Hippocampal formation (tissue), 2 donors: ENCODE results near the gene KIF26B.

Source experiments
- DNase-seq, 2 donors: peaks; one replicate each; lab custom pipeline; 2025; lab: John Stamatoyannopoulos, UW

KIF26B gene

GRCh38 chr1:245503548-245503947 lies 348.8 kb downstream of the KIF26B start:
- DNase-seq = no peak

- no peak for DNase-seq
Measured at GRCh38 chr1:245510144-245510543, 355.4 kb downstream of the KIF26B start.

GRCh38 chr1:245512181-245512888 lies 357.6 kb downstream of the KIF26B start:
- no peak for DNase-seq

DNA sequence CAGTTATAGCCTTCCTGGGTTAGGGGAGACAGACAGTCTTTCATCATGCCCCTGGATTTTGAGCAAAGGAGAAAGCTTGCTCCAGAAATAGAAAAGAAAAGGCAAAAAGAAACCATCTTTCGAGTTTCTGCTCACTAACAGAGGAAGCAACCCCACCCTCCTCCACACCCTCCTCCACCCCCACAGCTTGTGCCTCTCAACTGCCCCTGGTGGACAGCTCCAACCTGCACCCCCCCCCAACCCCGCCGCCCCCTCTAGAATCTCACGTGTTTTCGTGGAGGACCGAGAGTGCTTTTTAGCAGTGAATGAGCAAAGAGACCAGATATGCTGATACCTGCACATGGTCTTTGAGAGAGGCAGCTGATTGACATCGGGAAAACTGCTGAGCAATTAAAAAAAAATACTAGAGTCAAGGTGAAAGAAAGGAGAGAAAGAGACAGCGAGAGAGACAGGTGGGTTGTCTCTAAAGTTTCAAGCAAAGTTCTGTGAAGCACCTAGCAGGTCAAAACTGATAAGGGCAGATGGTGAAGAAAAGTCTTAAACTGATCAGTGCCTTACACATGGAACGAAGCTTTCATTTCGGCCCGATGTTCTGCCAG lies 358.3 kb downstream of the KIF26B start:
- DNase-seq = peak in 1 of 2 donors; percentile 12

- no peak for DNase-seq
Measured at GRCh38 chr1:245516284-245516759, 361.5 kb downstream of the KIF26B start.

DNA sequence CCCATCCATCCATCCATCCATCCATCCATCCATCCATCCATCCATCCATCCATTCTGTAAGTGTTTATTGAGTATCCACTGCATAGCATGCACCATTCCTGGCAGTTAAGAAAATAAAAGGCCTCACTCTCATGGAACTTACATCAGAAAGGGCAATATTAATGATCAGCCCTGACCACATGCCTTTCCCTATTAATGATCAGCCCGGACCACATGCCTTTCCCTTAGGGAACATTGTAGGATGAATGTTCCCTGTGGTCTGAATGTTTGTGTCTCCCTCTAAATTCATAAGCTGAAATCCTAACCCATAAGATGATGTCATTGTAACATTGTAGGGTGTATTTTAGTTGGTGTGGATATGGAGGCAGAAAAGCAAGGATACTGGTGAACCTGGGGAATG lies 365.8 kb downstream of the KIF26B start:
- DNase-seq = no peak

DNA sequence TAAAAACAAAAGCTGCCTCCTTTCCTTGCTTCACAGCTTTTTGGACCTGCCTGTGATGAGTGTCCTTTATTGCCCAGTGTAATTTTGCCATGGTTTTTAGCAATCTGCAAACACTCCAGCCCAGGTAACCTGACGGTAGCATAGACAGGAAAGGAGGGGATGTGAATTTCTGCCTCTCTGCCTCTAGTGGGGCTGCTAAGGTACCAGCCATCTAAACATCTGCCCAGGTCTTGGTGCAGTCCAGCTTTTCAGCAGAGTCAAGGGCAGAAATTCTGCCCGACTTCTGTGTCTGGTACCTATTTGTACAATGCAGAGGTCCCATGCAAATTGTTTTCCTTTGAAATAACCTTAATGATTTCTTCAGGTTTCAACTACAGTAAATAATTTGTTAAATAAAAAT lies 371.4 kb downstream of the KIF26B start:
- DNase-seq = no peak

DNA sequence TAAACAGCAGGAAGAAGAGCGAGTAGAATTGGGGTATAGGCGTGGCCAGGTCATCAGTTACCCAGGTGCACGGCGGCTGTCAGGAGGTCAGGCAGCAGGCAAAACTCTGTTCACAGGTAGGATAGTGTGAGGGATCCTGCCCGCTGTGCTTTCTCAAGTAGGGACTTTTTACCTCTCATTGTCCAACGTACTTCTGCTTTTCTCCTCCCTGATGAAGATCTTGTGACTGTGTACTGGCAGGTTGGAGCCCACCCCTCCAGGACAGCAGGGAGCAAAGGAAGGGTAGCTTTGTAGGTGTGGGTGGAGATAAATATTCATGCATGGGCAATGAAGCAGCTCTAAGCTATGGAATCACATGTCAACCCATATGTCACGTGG lies 373.5 kb downstream of the KIF26B start:
- no peak for DNase-seq

GRCh38 chr1:245530937-245531336 lies 376.2 kb downstream of the KIF26B start:
- DNase-seq = no peak

DNA sequence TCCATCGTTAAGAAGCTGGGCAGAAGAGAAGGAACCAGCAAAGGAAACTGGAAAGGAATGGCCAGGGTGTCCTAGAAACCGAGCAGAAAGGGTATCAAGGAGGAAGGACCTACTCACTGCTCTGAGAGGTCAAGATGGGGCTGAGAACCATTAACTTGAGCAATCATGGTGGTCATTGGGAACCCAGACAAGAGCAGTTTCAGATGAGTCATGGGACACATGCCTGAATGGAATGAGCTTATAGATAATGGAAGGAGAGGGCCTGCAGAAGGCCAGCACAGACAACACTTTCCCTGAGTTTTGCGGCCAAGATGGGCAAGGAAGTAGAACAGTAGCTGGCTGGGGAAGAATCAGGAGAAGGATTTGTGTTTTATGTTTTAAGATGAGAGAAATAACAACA lies 383.2 kb downstream of the KIF26B start:
- DNase-seq = no peak

- no peak for DNase-seq
Measured at GRCh38 chr1:245538671-245539070, 383.9 kb downstream of the KIF26B start.

GRCh38 chr1:245541369-245541768 lies 386.6 kb downstream of the KIF26B start:
- DNase-seq = no peak

DNA sequence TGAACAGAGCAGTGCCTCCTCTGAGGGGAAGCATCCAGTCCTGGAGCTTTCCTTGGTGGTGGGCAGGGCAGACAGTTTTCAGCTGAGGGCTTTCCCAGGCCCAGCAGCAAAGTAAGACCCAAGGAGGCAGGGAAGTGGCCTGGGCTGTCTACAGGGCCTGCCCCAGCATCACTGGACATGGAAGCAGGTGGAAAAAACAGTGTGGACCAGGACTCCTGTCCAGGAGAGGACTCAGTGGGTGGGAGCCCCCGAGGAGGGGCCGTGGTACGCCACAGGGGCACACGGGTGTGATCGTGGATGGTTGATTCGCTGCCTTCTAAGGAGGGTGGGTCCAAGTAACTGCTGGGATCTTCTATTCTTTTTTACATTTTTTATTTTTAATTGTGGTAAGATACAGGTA lies 387.6 kb downstream of the KIF26B start:
- DNase-seq = no peak

DNA sequence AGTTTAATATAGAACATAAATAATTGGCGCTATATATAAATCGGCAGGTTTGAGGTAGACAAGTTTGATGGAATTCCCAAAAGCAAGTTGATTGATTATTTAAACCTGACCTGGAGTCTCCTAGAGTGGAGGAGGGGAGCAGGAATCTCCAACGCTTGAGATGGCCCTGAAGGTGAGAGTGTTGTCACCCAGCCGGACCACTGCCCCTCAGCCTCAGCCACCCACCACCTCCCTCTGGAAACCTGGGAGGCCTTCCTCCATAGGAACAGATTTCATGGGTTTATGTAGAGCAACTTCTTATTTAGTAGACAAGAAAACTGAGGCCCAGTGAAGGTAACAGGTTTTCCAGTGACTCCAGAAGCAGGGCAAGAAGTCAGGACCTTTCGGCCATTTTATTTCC lies 389.5 kb downstream of the KIF26B start:
- DNase-seq = no peak

GRCh38 chr1:245546875-245547274 lies 392.1 kb downstream of the KIF26B start:
- DNase-seq = no peak

DNA sequence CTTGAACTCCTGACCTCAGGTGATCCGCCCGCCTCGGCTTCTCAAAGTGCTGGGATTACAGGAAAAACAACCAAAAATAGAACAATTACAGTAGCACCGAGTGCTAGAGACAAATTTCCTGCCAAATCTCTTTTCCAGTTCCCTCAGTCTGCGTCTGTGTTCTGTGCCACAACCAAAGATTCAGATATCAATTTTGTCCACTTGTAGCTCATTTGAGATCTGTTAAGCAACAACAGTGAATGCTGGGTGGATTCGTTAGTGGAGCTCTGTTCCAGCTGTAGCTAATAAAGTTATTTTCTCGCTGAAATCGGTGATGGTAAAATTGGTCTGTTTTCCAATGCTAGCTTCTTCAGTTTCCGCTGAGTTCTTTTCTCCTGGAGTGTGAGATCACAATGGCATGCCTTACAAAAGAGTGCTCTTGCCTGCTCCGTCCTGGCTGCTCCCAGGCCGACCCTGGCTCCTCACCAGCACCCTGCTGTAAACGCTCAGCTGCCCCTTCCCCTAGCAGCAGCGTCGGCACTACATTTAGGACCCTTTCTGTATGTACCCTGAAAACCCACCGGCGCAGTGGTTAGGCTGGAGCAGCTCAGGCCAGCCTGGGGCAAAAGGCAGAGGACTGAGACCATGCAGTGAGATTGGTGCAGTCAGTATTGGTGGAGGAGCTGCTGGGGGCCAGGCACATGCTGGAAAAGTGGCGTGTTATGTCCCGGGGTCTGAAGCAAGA lies 395.4 kb downstream of the KIF26B start:
- no peak for DNase-seq

DNA sequence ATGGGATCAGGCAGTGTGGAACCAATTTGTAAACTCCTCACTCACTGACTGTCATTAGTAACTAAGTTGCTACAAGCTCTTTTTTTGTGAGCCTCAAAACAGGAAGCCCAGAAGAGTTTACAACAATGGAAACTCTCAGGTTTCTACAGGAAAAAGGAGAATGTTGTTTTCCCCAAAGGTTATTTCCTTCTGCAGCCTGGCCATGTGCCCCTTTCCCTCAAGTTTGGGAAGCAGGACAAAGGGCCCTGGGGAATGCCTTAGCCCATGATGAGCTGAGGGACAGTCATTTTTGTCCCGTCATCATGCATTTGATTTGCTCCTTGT lies 395.9 kb downstream of the KIF26B start:
- DNase-seq = no peak

- DNase-seq = no peak
Measured at GRCh38 chr1:245551536-245551935, 396.8 kb downstream of the KIF26B start.

GRCh38 chr1:245552331-245552730 lies 397.5 kb downstream of the KIF26B start:
- no peak for DNase-seq

GRCh38 chr1:245556057-245556456 lies 401.3 kb downstream of the KIF26B start:
- DNase-seq = no peak

- no peak for DNase-seq
Measured at GRCh38 chr1:245558069-245558468, 403.3 kb downstream of the KIF26B start.

DNA sequence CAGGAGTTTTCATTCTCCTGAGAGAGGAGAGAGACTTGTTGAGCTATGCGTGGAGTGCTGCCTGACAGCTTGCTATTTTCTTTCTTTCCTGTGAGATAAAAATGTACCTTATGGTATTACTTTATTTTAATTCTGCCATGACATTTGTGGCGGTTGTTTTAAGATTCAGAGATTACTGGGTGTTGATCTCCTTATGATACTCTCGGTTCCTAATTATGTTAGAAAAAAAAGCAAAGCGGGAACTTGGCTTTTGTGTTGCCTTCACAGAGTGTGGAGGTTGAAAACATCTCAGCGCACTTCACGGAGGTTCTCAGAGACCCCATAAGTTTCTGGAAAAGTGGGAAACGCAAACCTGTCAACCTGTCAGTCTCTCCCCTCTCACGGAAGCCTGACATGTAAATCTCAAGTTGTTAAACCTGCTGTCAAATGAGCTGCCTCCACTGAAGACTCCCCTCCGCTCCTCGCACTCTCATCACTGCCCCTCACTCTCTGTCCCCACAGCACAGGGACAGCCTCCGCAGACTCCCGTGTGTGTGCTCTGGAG lies 405.6 kb downstream of the KIF26B start:
- no peak for DNase-seq

- DNase-seq = no peak
Measured at GRCh38 chr1:245561665-245562234, 407.0 kb downstream of the KIF26B start.
